HEK293T (cell line): Measurements from ENCODE around the gene LIPN.

ENCODE experiments used
- BHLHE40 ChIP-seq: fragments of 450-650 bp; IDR thresholded peaks from 2 replicates; pipeline ENCODE4 v1.6.1; 2016; ENCODE audit warnings: mild to moderate bottlenecking, moderate library complexity, borderline replicate concordance
- FOXK2 ChIP-seq: fragments of 450-650 bp; IDR thresholded peaks from 2 replicates; pipeline ENCODE4 v1.6.1; 2016; ENCODE audit warnings: mild to moderate bottlenecking
- FOXM1 ChIP-seq: fragments of 450-650 bp; IDR thresholded peaks from 2 replicates; pipeline ENCODE4 v1.6.1; 2017; ENCODE audit warnings: mild to moderate bottlenecking, borderline replicate concordance
- LEF1 ChIP-seq: fragments of 450-650 bp; IDR thresholded peaks from 2 replicates; pipeline ENCODE4 v1.6.1; 2017; ENCODE audit warnings: mild to moderate bottlenecking, borderline replicate concordance
- SUZ12 ChIP-seq: fragments of 450-650 bp; IDR thresholded peaks from 2 replicates; pipeline ENCODE4 v1.6.1; 2016; ENCODE audit warnings: mild to moderate bottlenecking

GRCh38 chr10:88781206-88781605, 21.4 kb downstream of the LIPN start:
- TF ChIP-seq LEF1 (no peak), FOXK2 (no peak), FOXM1 (no peak), SUZ12 (no peak), BHLHE40 (no peak)
